ENCODE measurements around the gene NOXA1. TPM values are rescaled to one million over a fixed set of nuclear protein-coding genes. Genes with fewer than 3 reads are reported as not detected.
A peak's percentile ranks its signal among the peaks of the same experiment; 100 is the strongest.

Gene NOXA1
- total and polyA plus RNA-seq, 4 donors, result 1.3 to 3.6 (median 2.4) TPM

DNA sequence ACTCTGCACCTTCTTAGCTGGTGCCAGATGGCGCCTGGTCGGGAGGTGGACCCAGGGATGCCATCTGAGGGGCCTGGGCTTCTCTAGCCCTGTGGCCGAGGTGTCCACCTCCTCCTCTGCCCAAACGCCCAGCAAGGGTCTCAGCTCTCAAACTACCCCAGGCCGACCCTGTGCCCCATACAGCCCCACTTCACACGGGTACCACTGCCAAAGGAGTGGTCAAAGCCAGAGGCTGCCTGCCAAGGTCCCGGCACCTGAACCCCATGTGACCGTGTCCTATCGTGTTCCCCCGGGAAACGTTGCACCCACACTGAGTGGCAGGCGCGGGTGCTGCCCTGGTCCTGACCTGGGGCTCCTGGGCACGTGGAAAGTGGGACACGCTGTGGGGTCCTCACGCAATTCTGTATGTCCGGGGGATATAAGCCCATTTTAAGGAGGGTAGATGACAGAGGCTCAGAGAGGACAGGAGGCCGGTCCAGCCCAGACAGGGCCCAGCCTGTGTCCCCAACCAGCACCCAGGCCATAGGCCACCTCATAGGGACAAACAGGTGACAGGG, 16.0 kb downstream of the NOXA1 start:
- WGBS, result 60% methylated on average over 18 of the region's 18 CpGs
- no peak for DNase-seq (ENCODE audit: low spot score)
- Histone ChIP-seq H3K27ac (ENCODE audit: low read depth in 1 of 2, low read length in 2 of 2) (no peak overlapping the region), H3K9ac (ENCODE audit: low read depth in 1 of 2, low read length in 2 of 2) (no peak overlapping the region), H3K36me3 (ENCODE audit: control insufficient read depth in 4 of 4, insufficient read depth in 3 of 4, low read depth in 1 of 4, low read length in 3 of 4) (no peaks in the 10 kb centered on the region), H3K27me3 (ENCODE audit: control insufficient read depth in 4 of 4, insufficient read depth in 4 of 4, low read length in 3 of 4) (no peaks in the 10 kb centered on the region), H3K4me1 (ENCODE audit: control insufficient read depth in 4 of 4, insufficient read depth in 4 of 4, low read length in 3 of 4) (peaks cover 3 to 7% (median 5%) of the 10 kb centered on the region in 4 donors), H3K9me3 (ENCODE audit: control insufficient read depth in 4 of 4, low read length in 3 of 4) (no peaks in the 10 kb centered on the region), H3K4me3 (ENCODE audit: low read depth in 1 of 3, low read length in 3 of 3) (no peak overlapping the region)
- TF ChIP-seq, protein P1, sequence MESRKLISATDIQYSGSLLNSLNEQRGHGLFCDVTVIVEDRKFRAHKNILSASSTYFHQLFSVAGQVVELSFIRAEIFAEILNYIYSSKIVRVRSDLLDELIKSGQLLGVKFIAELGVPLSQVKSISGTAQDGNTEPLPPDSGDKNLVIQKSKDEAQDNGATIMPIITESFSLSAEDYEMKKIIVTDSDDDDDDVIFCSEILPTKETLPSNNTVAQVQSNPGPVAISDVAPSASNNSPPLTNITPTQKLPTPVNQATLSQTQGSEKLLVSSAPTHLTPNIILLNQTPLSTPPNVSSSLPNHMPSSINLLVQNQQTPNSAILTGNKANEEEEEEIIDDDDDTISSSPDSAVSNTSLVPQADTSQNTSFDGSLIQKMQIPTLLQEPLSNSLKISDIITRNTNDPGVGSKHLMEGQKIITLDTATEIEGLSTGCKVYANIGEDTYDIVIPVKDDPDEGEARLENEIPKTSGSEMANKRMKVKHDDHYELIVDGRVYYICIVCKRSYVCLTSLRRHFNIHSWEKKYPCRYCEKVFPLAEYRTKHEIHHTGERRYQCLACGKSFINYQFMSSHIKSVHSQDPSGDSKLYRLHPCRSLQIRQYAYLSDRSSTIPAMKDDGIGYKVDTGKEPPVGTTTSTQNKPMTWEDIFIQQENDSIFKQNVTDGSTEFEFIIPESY (IDR thresholded peaks at IDR 0.05), result no peak
- TF ChIP-seq, protein P2, sequence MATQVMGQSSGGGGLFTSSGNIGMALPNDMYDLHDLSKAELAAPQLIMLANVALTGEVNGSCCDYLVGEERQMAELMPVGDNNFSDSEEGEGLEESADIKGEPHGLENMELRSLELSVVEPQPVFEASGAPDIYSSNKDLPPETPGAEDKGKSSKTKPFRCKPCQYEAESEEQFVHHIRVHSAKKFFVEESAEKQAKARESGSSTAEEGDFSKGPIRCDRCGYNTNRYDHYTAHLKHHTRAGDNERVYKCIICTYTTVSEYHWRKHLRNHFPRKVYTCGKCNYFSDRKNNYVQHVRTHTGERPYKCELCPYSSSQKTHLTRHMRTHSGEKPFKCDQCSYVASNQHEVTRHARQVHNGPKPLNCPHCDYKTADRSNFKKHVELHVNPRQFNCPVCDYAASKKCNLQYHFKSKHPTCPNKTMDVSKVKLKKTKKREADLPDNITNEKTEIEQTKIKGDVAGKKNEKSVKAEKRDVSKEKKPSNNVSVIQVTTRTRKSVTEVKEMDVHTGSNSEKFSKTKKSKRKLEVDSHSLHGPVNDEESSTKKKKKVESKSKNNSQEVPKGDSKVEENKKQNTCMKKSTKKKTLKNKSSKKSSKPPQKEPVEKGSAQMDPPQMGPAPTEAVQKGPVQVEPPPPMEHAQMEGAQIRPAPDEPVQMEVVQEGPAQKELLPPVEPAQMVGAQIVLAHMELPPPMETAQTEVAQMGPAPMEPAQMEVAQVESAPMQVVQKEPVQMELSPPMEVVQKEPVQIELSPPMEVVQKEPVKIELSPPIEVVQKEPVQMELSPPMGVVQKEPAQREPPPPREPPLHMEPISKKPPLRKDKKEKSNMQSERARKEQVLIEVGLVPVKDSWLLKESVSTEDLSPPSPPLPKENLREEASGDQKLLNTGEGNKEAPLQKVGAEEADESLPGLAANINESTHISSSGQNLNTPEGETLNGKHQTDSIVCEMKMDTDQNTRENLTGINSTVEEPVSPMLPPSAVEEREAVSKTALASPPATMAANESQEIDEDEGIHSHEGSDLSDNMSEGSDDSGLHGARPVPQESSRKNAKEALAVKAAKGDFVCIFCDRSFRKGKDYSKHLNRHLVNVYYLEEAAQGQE (IDR thresholded peaks at IDR 0.05), result no peak
- TF ChIP-seq HNF4G (IDR thresholded peaks at IDR 0.05), result no peak
- TF ChIP-seq YY1 (IDR thresholded peaks at IDR 0.05), result no peak
- TF ChIP-seq, protein P3, sequence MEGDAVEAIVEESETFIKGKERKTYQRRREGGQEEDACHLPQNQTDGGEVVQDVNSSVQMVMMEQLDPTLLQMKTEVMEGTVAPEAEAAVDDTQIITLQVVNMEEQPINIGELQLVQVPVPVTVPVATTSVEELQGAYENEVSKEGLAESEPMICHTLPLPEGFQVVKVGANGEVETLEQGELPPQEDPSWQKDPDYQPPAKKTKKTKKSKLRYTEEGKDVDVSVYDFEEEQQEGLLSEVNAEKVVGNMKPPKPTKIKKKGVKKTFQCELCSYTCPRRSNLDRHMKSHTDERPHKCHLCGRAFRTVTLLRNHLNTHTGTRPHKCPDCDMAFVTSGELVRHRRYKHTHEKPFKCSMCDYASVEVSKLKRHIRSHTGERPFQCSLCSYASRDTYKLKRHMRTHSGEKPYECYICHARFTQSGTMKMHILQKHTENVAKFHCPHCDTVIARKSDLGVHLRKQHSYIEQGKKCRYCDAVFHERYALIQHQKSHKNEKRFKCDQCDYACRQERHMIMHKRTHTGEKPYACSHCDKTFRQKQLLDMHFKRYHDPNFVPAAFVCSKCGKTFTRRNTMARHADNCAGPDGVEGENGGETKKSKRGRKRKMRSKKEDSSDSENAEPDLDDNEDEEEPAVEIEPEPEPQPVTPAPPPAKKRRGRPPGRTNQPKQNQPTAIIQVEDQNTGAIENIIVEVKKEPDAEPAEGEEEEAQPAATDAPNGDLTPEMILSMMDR (IDR thresholded peaks at IDR 0.05; ENCODE audit: low read depth, low read length, missing input control), result no peak
- no peak for TF ChIP-seq TAF1 (conservative IDR thresholded peaks at IDR 0.05)
- no peak for TF ChIP-seq NR2F2 (IDR thresholded peaks at IDR 0.05)
- no peak for TF ChIP-seq HNF4A (conservative IDR thresholded peaks at IDR 0.05)
- TF ChIP-seq FOXA1 (IDR thresholded peaks at IDR 0.05), result no peak
- TF ChIP-seq GABPA (IDR thresholded peaks at IDR 0.05 in 1 of 2, conservative IDR thresholded peaks at IDR 0.05 in 1 of 2), result no peak
- no peak for TF ChIP-seq JUND (IDR thresholded peaks at IDR 0.05)
- no peak for TF ChIP-seq RAD21 (IDR thresholded peaks at IDR 0.05)
- no peak for TF ChIP-seq RXRA (IDR thresholded peaks at IDR 0.05)
- no peak for TF ChIP-seq FOXA2 (IDR thresholded peaks at IDR 0.05)

DNA sequence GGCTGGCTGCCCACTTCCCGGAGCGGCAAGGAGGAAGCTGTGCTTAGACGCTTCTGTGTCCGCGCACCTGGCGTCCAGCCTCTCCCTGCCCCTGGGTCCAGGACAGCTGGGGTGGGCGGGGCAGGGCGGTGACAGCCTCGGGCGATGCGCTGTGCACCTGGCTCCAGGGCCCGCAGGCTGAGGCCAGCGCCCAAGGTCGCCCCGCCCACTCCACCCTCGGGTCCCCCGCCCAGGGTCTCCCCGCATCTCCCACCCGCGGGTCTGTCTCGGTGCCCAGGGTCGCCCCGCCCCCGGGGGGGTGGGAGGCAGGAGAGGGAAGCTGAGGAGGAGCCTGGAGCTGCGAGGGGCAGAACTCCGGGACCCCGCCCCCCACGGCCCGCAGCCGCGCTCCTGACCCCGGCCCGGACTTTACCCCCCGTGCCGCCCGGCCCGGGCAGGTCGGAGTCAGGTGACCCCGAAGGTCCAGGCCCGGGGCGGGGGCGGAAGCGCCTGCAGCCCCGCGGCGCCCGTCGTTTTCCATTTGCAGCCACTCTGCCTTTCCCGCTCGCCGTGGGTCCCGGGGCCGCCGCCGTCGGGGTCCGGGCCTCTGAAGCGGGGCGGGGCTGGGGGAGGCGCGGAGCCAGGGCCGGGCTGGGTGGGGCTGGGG, 18.2 kb downstream of the NOXA1 start, which contains the start of gene ENTPD8:
TSS of gene ENTPD8 (minus strand) at position 69 of the 646 bp plus-strand sequence. CDS start 3,072 bp downstream, outside the sequence.
- Histone ChIP-seq H3K27ac (ENCODE audit: low read depth in 1 of 2, low read length in 2 of 2) (peak within 1 kb of the TSS; percentile 41 to 64), H3K9ac (ENCODE audit: low read depth in 1 of 2, low read length in 2 of 2) (no peak within 1 kb of the TSS), H3K27me3 (ENCODE audit: control insufficient read depth in 4 of 4, insufficient read depth in 4 of 4, low read length in 3 of 4) (no peaks in the 10 kb centered on the region), H3K9me3 (ENCODE audit: control insufficient read depth in 4 of 4, low read length in 3 of 4) (no peaks in the 10 kb centered on the region), H3K4me1 (ENCODE audit: control insufficient read depth in 4 of 4, insufficient read depth in 4 of 4, low read length in 3 of 4) (peaks cover 4 to 14% (median 11%) of the 10 kb centered on the region in 4 donors), H3K4me3 (ENCODE audit: low read depth in 1 of 3, low read length in 3 of 3) (peak within 1 kb of the TSS; percentile 23 to 65 (median 51)), H3K36me3 (ENCODE audit: control insufficient read depth in 4 of 4, insufficient read depth in 3 of 4, low read depth in 1 of 4, low read length in 3 of 4) (no peaks in the 10 kb centered on the region)
- under 1% methylated on average over 62 of the region's 62 CpGs for whole genome bisulfite sequencing
- DNase-seq (ENCODE audit: low spot score), result peak; percentile 80
- TF ChIP-seq GABPA (IDR thresholded peaks at IDR 0.05 in 1 of 2, conservative IDR thresholded peaks at IDR 0.05 in 1 of 2), result no peak
- TF ChIP-seq RAD21 (IDR thresholded peaks at IDR 0.05), result peak in 1 of 2 donors; percentile 13
- TF ChIP-seq, protein P2 (IDR thresholded peaks at IDR 0.05), result peak; percentile 50
- TF ChIP-seq HNF4G (IDR thresholded peaks at IDR 0.05), result peak; percentile 87
- no peak for TF ChIP-seq FOXA2 (IDR thresholded peaks at IDR 0.05)
- peak; percentile 32 to 71 for TF ChIP-seq EGR1 (IDR thresholded peaks at IDR 0.05; ENCODE audit: low read depth in 2 of 2)
- TF ChIP-seq FOXA1 (IDR thresholded peaks at IDR 0.05), result peak; percentile 38
- TF ChIP-seq JUND (IDR thresholded peaks at IDR 0.05), result no peak
- no peak for TF ChIP-seq YY1 (IDR thresholded peaks at IDR 0.05)
- no peak for TF ChIP-seq RXRA (IDR thresholded peaks at IDR 0.05)
- TF ChIP-seq HNF4A (conservative IDR thresholded peaks at IDR 0.05), result peak in 1 of 2 donors; percentile 85
- TF ChIP-seq SP1 (IDR thresholded peaks at IDR 0.05), result peak; percentile 70

Measured in liver (tissue), 9 donors.